H1 (cell line): ENCODE data around the gene SYNJ1. TPM values are rescaled to one million over a fixed set of nuclear protein-coding genes. Genes with fewer than 3 reads are reported as not detected.

Experiments
- CHD1 ChIP-seq: IDR thresholded peaks from 2 replicates; pipeline ENCODE4 v1.6.1; 2012; ENCODE audit warnings: low read depth, low read length, improper control_type of control experiment
- CTBP2 ChIP-seq: IDR thresholded peaks from 2 replicates; pipeline ENCODE4 v1.7.0; 2011; ENCODE audit warnings: borderline replicate concordance, mild to moderate bottlenecking, moderate library complexity, mixed read lengths, low read length; ENCODE audit not compliant: insufficient read depth, insufficient read length
- EGR1 ChIP-seq: IDR thresholded peaks from 2 replicates; pipeline ENCODE4 v1.6.1; 2011; ENCODE audit warnings: low read depth, low read length, borderline replicate concordance
- SUZ12 ChIP-seq: fragments of 200-600 bp; sonication (generic); IDR thresholded peaks from 2 replicates; pipeline ENCODE4 v1.6.1; 2012; ENCODE audit warnings: mild to moderate bottlenecking, inconsistent platforms, low read length, moderate library complexity, mixed read lengths
- polyA plus RNA-seq, 7 experiments: library from polyadenylated mRNA; depleted of rRNA in 3 of 7; stranded (reverse) in 5 of 7; unstranded in 2 of 7; fragments of >200 nt in 5 of 7; fragments of 200-250 nt in 2 of 7; gene quantifications; 1 replicate in 5 of 7; 2 replicates in 1 of 7; 4 replicates in 1 of 7; pipeline versions ENCODE4 v1.2.1 to v1.2.3, GENCODE V29; 2011 to 2013; ENCODE audit warnings: missing spikeins in 2 of 7, mixed read lengths in 2 of 7
- total RNA-seq: library from RNA; stranded (reverse); fragmentation: NEBNext Ultra II Directional; extraction: Animal tissue kit (Norgen Biotek cat#: 25700); gene quantifications from 2 replicates; pipeline ENCODE4 v1.2.1, GENCODE V29; 2021

The SYNJ1 gene
- total and polyA plus RNA-seq, 2 of the 8 experiments (the other 6 are each of a cell fraction or from before 2014, with no cell fraction given): 1.3 to 4.3 TPM

DNA sequence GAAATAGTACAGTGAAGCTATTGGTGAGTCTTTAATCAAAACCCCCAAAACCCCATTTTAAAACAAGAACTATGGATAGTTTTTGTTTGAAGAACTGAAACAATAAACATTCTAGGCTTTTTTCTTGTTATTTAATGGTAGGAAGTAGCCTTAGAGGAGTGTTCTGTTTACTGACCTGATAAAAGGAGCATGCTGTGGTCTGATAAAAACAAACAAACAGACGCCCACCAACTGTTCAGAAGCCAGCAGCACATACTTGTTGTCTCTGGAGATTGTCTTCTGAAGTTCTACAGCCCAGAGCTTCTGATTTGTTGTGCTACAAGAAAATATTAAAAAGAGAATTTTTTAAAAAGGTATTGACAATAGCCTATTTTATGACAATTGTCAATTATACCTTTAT lies 61.6 kb downstream of the SYNJ1 start (continued):
- TF ChIP-seq EGR1 (no peak), CHD1 (no peak), CTBP2 (no peak), SUZ12 (no peak)
- TF ChIP-seq, all 59 proteins: peak for 0
